AG04449 (cell line): Measurements from ENCODE around the gene CYP1A1.

ENCODE experiments used
- CTCF ChIA-PET: fragments of 350-600 bp; formaldehyde crosslinking; extraction: SDS; loops from one replicate; lab custom pipeline; 2021; ENCODE audit warnings: antibody characterized with exemption; lab: Yijun Ruan, JAX
- POLR2A ChIA-PET: fragments of 400-600, 350-600 bp; formaldehyde crosslinking; extraction: SDS; loops from one replicate; lab custom pipeline; 2020; ENCODE audit warnings: antibody characterized with exemption, inconsistent platforms; lab: Yijun Ruan, JAX
- DNase-seq: peaks from one replicate; pipeline ENCODE4 v3.0.0-alpha.2; 2010; ENCODE audit warnings: low read depth, low spot score
- H3K4me3 ChIP-seq: 2 replicates; pipeline ENCODE4 v1.5.1; 2011; ENCODE audit warnings: low read depth, mild to moderate bottlenecking, control low read depth, low read length
- CTCF ChIP-seq: IDR thresholded peaks from one replicate; pipeline ENCODE4 v1.5.1; 2011; ENCODE audit warnings: mild to moderate bottlenecking, moderate library complexity, low read length, control low read depth, inconsistent platforms; ENCODE audit not compliant: insufficient read depth; ENCODE audit errors: missing control alignments

The CYP1A1 gene

GRCh38 chr15:74710319-74711094 is 14.8 kb downstream of the CYP1A1 start:
- CTCF ChIA-PET, result no interaction called here
- POLR2A ChIA-PET, result no interaction called here
- DNase-seq, result no peak
- H3K4me3 ChIP-seq, result no peak overlapping the region
- no peak for TF ChIP-seq CTCF

DNA sequence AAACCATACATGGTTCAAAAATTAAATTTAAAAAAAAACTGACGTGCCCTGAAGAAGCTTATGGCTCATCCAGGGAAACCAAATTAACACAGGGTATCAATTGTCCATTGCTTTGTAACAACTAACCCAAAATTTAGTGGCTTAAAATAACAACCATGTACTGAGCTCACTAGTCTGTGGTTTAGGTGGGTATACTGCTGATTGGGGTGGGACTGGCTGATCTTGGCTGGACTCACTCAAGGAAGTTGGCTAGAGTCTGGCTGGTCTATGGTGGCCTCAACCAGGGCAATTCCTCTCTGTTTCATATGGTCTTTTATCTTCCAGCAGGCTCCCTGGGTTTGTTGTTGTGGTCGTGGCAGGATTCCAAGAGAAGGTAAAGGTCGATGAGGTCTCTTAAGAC is 15.4 kb downstream of the CYP1A1 start:
- no peak for TF ChIP-seq CTCF
- POLR2A ChIA-PET, result no interaction called here
- no peak for DNase-seq
- H3K4me3 ChIP-seq, result no peak overlapping the region
- CTCF ChIA-PET, result interaction anchor here (0.7 kb wide), 1 partner anchor 61 kb away, joined by 4 read pairs; no protein-coding TSS in a partner anchor

DNA sequence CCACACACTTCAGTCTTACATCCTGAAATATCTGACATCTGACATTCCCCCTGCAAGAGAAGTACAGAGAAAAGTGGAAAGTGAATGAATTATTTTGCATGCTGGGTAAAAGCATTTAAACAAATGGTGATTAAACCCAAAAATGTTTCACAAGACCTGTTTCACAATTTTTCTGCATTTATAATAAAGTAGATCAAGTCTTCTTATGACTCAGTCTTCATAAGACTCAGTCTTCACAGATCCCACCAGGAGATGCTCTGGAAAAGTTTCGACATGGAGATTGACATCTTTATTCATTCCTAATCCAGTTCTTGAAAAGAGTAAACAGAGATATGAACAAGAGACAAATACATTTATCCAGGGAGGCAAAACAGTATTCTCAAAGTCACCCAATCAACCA is 16.3 kb downstream of the CYP1A1 start:
- ChIA-PET POLR2A (no interaction called here), CTCF (no interaction called here)
- no peak for TF ChIP-seq CTCF
- no peak for DNase-seq
- H3K4me3 ChIP-seq, result no peak overlapping the region

- ChIA-PET POLR2A (no interaction called here), CTCF (no interaction called here)
- TF ChIP-seq CTCF, result no peak
- DNase-seq, result no peak
- H3K4me3 ChIP-seq, result no peak overlapping the region; the same call in 1 of the 2 replicates
Observed at GRCh38 chr15:74696808-74697207, 28.5 kb downstream of the CYP1A1 start.

DNA sequence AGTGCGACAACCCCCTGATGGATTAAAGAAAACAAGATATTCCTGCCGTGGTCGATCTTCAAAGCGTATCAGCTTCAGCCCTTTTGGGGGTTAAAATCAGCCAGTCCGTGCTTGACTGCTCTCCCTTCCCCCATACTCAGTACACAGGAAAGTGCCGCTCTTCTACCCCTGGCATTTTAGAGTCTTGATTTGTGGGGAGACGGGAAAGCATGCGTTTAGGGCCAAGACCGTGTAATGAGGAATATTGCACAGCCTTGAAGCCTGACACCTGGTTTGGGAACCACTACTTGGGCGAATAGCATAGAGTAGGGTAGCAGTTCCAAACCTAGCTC is 29.0 kb downstream of the CYP1A1 start:
- ChIA-PET POLR2A (no interaction called here), CTCF (interaction anchor here (0.7 to 1.2 kb wide), 3 partner anchors 12 to 47 kb away, joined by 3 to 5 read pairs (median 3); no protein-coding TSS in a partner anchor)

More for the DNA sequence above, 29.0 kb downstream of the CYP1A1 start:
- peak overlapping the region; percentile 98 for H3K4me3 ChIP-seq
- DNase-seq, result no peak
- no peak for TF ChIP-seq CTCF
